ENCODE results near the gene HDAC1.
"Not testable (repeated sequence)": the region's sequence is repeated elsewhere in the genome, so short reads cannot be mapped to it uniquely, and the experiment has no call there.

The HDAC1 gene

DNA sequence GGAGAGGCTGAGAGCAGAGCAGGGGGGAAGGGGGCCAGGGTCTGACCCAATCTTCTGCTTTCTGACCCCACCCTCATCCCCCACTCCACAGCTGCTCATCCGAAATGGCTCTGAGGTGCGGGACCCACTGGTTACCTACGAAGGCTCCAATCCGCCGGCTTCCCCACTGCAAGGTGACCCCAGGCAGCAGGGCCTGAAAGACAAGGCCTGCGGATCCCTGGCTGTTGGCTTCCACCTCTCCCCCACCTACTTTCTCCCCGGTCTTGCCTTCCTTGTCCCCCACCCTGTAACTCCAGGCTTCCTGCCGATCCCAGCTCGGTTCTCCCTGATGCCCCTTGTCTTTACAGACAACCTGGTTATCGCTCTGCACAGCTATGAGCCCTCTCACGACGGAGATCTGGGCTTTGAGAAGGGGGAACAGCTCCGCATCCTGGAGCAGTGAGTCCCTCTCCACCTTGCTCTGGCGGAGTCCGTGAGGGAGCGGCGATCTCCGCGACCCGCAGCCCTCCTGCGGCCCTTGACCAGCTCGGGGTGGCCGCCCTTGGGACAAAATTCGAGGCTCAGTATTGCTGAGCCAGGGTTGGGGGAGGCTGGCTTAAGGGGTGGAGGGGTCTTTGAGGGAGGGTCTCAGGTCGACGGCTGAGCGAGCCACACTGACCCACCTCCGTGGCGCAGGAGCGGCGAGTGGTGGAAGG is 17.1 kb upstream of the HDAC1 start:
- no peak for DNase-seq

DNA sequence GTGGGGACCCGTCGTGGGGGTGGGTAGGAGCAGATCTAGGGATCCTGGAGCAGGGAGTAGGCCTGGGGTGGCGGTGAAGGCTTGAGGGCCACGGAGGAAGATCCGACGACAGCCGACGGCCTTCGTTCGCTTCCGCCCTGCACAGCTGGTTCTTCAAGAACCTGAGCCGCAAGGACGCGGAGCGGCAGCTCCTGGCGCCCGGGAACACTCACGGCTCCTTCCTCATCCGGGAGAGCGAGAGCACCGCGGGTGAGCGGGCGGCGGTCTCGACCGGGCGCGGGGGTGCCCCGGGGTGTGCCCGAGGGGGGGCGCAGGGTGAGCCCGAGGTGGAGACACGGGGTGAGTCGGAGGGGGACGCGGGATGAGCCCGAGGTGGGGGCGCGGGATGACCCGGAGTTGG is 16.5 kb upstream of the HDAC1 start:
- no peak for DNase-seq

DNA sequence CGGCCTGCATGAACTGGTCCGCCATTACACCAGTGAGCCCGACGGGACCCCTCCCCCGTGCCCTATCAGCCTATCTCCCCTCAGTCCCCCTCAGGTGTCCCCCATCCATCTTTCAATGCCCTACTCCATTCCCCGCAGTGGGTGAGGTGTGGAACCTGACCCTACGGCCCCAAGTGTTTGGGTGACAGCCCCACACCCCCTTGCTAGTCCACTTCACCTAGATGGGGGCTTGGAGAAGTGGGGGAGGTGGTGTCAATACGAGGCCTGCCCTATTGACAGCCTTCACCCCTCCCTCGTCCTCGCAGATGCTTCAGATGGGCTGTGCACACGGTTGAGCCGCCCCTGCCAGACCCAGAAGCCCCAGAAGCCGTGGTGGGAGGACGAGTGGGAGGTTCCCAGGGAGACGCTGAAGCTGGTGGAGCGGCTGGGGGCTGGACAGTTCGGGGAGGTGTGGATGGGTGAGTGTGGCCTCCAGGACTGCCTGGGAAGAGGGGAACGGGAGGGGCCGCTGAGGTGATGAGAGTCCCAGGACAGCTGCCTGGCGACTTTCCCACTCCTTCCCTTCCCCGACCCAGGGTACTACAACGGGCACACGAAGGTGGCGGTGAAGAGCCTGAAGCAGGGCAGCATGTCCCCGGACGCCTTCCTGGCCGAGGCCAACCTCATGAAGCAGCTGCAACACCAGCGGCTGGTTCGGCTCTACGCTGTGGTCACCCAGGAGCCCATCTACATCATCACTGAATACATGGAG is 15.7 kb upstream of the HDAC1 start:
- DNase-seq, result no peak

DNA sequence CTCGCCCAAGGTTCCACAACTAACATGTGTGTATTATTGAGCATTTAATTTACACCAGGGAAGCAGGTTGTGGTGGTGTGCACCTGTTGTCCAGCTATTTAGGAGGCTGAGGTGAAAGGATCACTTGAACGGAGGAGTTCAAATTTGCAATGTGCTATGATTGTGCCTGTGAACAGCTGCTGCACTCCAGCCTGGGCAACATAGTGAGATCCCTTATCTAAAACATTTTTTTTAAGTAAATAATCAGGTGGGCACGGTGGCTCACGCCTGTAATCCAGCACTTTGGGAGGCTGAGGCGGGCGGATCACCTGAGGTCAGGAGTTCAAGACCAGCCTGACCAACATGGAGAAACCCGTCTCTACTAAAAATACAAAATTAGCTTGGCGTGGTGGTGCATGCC is 7.1 kb upstream of the HDAC1 start:
- not testable (repeated sequence) for DNase-seq

GRCh38 chr1:32285658-32286057 is 6.2 kb upstream of the HDAC1 start:
- no peak for DNase-seq

DNA sequence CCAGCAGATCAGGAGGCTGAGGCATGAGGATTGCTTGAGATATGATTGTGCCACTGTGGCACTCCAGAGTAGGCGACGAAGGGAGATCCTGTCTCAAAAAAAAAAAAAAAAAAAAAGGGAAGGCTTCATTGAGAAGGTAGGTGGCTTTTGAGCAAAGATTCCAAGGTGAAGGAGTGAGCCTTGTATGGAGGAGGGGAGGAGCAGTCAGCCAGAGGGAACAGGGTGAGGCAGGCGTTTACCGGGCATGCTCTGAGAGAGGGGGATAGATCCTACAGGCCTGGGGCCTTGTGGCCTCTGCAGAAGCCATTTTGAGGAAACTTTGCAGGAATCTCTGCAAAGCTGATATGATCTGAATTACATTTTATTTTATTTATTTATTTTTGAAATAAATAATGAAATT is 5.1 kb upstream of the HDAC1 start:
- DNase-seq, result no peak

DNA sequence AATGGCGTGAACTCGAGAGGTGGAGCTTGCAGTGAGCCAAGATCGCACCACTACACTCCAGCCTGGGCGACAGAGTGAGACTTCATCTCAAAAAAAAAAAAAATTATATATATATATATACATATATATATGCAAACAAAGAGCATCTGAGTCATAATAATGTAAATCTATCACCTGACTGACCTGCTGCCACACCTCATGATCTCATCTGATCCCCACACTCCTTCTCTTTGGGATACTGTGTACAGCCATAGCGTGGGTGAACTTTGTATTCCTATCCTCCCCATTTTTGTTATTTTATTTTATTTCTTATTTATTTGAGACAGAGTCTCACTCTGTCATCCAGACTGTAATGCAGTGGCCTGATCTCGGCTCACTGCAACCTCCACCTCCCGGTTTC is 2.6 kb upstream of the HDAC1 start:
- no peak for DNase-seq

DNA sequence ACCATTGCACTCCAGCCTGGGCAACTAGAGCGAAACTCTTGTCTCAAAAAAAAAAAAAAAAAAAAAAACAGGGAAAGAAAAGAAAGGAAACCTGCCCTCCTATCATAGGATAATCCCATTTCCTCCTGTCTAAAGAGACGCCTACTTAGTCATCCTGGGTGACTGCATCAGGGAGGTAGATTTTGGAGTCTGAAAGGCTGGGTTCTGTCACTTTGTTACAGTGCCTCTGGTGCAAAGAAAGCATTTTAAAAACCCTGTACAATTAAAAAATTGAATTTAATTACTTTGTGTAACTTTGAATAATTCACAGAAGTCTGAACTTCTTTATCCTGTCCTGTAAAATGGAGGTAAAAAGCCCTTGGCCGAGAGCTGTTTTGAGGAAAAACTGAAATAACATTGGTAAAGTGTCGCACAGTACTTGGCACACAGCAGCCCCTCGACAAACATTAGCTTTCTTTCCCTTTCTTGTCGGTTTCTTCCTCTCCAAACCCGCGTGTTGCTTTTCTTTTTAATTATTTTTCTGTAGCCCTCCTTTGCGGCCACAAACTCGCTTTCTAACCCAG is 657 bp upstream of the HDAC1 start:
- DNase-seq, result no peak

- DNase-seq, result not testable (repeated sequence)
Measured at GRCh38 chr1:32298211-32298610, 6.3 kb downstream of the HDAC1 start.

GRCh38 chr1:32299327-32299726 is 7.4 kb downstream of the HDAC1 start:
- DNase-seq, result no peak

DNA sequence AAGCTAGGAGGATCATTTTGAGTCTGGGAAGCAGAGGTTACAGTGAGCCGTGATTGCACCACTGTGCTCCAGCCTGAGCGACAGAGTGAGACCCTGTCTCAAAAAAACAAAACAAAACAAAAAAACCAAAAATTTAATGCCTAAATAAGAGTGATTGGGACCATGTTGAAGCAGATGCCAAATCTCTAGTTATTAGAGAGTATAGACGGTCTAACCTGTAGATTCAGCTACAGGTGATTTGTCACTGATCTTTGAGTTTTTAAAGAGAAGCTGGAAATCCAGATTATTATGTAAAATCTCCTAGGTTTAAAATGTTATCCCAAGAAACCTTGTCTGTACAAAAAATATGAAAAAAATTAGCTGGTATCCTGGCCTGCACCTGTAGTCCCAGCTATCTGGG is 11.5 kb downstream of the HDAC1 start:
- no peak for DNase-seq

- DNase-seq, result no peak
Measured at GRCh38 chr1:32303997-32304622, 12.2 kb downstream of the HDAC1 start.

- no peak for DNase-seq
Measured at GRCh38 chr1:32305310-32305709, 13.4 kb downstream of the HDAC1 start.

- no peak for DNase-seq
Measured at GRCh38 chr1:32307324-32307723, 15.4 kb downstream of the HDAC1 start.

DNA sequence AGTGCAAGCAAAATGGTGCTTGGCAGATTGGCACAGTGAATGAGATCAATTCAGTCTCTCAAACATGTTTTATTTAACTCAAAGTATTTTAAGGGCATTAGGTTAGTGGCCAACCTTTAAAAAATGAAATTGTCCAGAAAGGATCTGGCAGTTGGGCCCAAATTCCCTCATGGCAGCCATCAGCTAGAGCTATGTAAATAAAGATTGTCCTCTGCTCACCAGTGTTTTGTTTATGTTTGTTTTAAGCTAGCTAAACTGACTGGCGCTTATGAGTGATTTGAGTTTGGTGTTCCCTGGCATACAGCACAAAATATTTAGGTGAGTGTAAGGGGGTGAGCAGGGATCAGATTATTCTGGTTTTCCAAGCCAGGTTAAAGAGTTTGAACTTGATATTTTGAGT is 18.1 kb downstream of the HDAC1 start:
- DNase-seq, result no peak

GRCh38 chr1:32311709-32312393 is 20.0 kb downstream of the HDAC1 start:
- no peak for DNase-seq

- no peak for DNase-seq
Measured at GRCh38 chr1:32316903-32317277, 25.0 kb downstream of the HDAC1 start.

DNA sequence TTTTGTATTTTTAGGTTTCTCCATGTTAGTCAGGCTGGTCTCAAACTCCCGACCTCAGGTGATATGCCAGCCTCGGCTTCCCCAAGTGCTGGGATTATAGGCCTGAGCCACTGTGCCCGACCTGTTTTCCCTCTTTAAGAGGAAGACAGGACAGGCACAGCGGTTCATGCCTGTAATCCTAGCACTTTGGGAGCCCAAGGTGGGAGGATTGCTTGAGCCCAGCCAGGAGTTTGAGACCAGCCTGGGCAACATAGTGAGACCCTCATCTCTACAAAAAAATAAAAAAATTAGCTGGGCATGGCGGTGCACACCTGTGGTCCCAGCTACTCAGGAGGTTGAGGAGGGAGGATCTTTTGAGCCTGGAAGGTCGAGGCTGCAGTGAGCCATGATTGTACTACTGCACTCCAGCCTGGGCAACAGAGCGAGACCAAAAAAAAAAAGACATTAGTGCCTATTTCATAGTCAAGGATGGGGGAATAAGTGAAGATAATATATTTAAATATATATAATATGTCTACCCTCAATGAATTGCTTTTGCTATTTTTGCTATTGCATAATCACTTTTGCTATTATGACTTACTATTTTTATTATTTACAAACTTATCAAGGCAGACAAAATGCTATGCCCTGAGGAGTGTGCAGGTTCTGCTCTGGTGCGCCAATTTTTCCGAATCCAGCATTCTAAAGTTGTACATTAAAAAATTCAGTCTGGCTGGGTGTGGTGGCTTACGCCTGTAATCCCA is 26.4 kb downstream of the HDAC1 start:
- no peak for DNase-seq

GRCh38 chr1:32321712-32322291 is 29.9 kb downstream of the HDAC1 start:
- no peak for DNase-seq

GRCh38 chr1:32327204-32327603 is 35.3 kb downstream of the HDAC1 start:
- no peak for DNase-seq

DNA sequence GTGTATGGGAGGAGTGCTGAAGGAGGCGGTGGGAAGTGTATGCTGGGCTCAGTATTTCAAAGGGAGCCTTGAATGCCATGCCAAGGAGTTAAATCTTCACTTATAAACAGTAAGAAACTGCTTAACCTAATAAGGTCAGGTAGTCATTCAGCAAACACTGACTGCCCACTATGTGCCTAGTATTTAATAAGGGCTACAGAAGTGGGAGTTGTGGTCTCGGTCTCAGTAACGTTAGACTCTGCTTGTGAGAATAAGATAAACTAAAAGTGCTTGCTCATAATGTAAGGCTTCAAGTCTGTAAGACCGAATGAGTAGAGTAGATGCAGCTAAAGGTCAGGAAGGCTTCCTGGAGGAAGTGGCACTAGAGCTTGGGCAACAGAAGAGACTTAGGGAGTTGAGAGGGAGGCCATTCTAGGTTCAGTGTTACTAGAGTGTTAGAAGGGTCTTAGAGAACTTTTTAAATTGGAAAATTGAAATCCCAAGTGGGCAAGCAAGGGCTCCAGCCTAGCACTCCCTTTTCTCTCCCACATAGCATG is 38.1 kb downstream of the HDAC1 start:
- no peak for DNase-seq

Measured in NCI-H1930 (cell line).